H1 (cell line): ENCODE measurements around the gene VSTM2L. TPM values are rescaled to one million over a fixed set of nuclear protein-coding genes. Genes with fewer than 3 reads are reported as not detected.

ENCODE experiments used
- KDM1A ChIP-seq: fragments of 200-600, 300-600 bp; sonication (generic); IDR thresholded peaks from 2 replicates; pipeline ENCODE4 v1.7.1; 2016; ENCODE audit warnings: mild to moderate bottlenecking, low read length, borderline replicate concordance
- KDM4A ChIP-seq: IDR thresholded peaks from one replicate; pipeline ENCODE4 v1.7.1; 2012; ENCODE audit warnings: low read depth, mild to moderate bottlenecking, moderate library complexity, low read length, inconsistent platforms; ENCODE audit not compliant: severe bottlenecking
- SAP30 ChIP-seq: fragments of 300-600 bp; sonication (generic); IDR thresholded peaks from 2 replicates; pipeline ENCODE4 v1.7.1; 2012; ENCODE audit warnings: low read length, moderate library complexity, mild to moderate bottlenecking, inconsistent platforms; ENCODE audit not compliant: insufficient read depth, insufficient replicate concordance
- SIX5 ChIP-seq: IDR thresholded peaks from 2 replicates; pipeline ENCODE4 v1.6.1; 2011; ENCODE audit warnings: mild to moderate bottlenecking, low read depth, low read length
- TAF1 ChIP-seq: IDR thresholded peaks from 2 replicates; pipeline ENCODE4 v1.6.1; 2011; ENCODE audit warnings: mild to moderate bottlenecking, low read depth, low read length
- TCF12 ChIP-seq: IDR thresholded peaks from 2 replicates; pipeline ENCODE4 v1.6.1; 2011; ENCODE audit warnings: low read depth, mild to moderate bottlenecking, low read length
- ZNF274 ChIP-seq: IDR thresholded peaks from 2 replicates; pipeline ENCODE4 v1.7.0; 2012; ENCODE audit warnings: low read length, borderline replicate concordance; ENCODE audit errors: extremely low read depth
- polyA plus RNA-seq, 7 experiments: library from polyadenylated mRNA; depleted of rRNA in 3 of 7; stranded (reverse) in 5 of 7; unstranded in 2 of 7; fragments of >200 nt in 5 of 7; fragments of 200-250 nt in 2 of 7; gene quantifications; 1 replicate in 5 of 7; 2 replicates in 1 of 7; 4 replicates in 1 of 7; pipeline versions ENCODE4 v1.2.1 to v1.2.3, GENCODE V29; 2011 to 2013; ENCODE audit warnings: missing spikeins in 2 of 7, mixed read lengths in 2 of 7
- total RNA-seq: library from RNA; stranded (reverse); fragmentation: NEBNext Ultra II Directional; extraction: Animal tissue kit (Norgen Biotek cat#: 25700); gene quantifications from 2 replicates; pipeline ENCODE4 v1.2.1, GENCODE V29; 2021
- TF ChIP-seq, protein P1 (sequence below): IDR thresholded peaks from 2 replicates; pipeline ENCODE4 v1.6.1; 2011; ENCODE audit warnings: low read length, improper control_type of control experiment

VSTM2L gene
- total and polyA plus RNA-seq, 2 of the 8 experiments (the other 6 are each of a cell fraction or from before 2014, with no cell fraction given): 1.3 to 3.2 TPM

DNA sequence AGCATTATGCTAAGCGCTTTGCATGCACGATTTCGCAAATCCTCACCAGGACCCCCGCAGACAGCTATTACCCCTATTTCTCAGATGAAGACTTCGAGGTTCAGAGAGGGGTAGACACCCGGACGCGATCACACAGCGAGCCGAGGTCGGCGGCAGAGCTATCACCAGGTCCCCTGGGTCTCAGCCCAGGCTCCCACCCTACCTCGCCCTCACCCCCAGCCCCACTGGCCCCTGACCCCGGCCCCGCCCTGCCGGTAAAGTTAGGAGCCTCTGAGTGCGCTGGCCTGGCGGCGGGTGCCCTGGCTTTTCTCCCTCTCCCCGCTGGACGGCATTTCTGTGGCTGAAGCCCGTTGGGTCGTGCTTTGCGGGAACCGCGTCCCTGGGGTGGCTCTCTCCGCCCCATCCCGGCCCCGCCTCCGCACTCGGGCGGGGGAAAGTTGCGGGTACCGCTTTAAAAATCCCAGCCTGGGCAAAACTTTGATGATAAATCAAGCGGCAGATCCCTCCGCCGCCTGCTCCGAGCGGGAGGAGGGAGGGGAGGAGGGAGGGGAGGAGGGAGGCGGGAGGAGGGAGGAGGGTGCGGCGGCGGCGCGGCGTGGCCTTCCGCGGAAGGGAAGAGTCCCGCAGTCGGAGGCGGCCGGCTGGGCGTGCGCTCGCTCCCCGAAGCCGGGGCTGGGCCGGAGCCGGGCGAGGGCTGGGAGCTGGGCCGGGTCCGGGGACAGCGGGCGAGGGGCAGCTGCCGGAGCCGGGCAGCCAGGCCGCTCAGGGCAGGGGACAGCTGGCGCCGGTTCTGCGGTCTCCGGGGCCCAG lies at the start of gene VSTM2L (continued):
- TF ChIP-seq TAF1 (peak; percentile 56; the same call in 1 of the 2 replicates), KDM4A (peak; percentile 78), SAP30 (no peak), ZNF274 (no peak), SIX5 (no peak), KDM1A (peak; percentile 99; the same call in 1 of the 2 replicates), TCF12 (no peak)
- TF ChIP-seq, protein P1, sequence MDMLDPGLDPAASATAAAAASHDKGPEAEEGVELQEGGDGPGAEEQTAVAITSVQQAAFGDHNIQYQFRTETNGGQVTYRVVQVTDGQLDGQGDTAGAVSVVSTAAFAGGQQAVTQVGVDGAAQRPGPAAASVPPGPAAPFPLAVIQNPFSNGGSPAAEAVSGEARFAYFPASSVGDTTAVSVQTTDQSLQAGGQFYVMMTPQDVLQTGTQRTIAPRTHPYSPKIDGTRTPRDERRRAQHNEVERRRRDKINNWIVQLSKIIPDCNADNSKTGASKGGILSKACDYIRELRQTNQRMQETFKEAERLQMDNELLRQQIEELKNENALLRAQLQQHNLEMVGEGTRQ: no peak
